ENCODE data around the gene MED23.

Gene MED23

GRCh38 chr6:131645846-131646245 lies 17.8 kb upstream of the MED23 start:
- Histone ChIP-seq H2AFZ (ENCODE audit: low read length) (no peak overlapping the region), H4K20me1 (ENCODE audit: insufficient read depth, low read length) (no peaks in the 10 kb centered on the region), H3K9me2 (ENCODE audit: low read depth, low read length) (no peaks in the 10 kb centered on the region), H3K4me2 (ENCODE audit: low read length) (no peak overlapping the region), H3K9ac (ENCODE audit: low read length) (no peak overlapping the region), H3K9me3 (ENCODE audit: low read length) (no peaks in the 10 kb centered on the region), H3K27ac (ENCODE audit: low read depth, low read length, poor library complexity, severe bottlenecking) (no peak overlapping the region), H3K79me2 (ENCODE audit: insufficient read depth, low read length) (no peaks in the 10 kb centered on the region), H3K4me3 (ENCODE audit: low read depth, low read length, poor library complexity, severe bottlenecking) (no peak overlapping the region), H3K27me3 (ENCODE audit: insufficient read depth, low read length) (no peaks in the 10 kb centered on the region), H3F3A (ENCODE audit: insufficient read depth, low read length) (no peaks in the 10 kb centered on the region), H3K4me1 (ENCODE audit: insufficient read depth, low read length, severe bottlenecking) (no peaks in the 10 kb centered on the region), H3K36me3 (ENCODE audit: insufficient read depth, low read length) (no peaks in the 10 kb centered on the region)
- TF ChIP-seq, protein P1, sequence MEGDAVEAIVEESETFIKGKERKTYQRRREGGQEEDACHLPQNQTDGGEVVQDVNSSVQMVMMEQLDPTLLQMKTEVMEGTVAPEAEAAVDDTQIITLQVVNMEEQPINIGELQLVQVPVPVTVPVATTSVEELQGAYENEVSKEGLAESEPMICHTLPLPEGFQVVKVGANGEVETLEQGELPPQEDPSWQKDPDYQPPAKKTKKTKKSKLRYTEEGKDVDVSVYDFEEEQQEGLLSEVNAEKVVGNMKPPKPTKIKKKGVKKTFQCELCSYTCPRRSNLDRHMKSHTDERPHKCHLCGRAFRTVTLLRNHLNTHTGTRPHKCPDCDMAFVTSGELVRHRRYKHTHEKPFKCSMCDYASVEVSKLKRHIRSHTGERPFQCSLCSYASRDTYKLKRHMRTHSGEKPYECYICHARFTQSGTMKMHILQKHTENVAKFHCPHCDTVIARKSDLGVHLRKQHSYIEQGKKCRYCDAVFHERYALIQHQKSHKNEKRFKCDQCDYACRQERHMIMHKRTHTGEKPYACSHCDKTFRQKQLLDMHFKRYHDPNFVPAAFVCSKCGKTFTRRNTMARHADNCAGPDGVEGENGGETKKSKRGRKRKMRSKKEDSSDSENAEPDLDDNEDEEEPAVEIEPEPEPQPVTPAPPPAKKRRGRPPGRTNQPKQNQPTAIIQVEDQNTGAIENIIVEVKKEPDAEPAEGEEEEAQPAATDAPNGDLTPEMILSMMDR (IDR thresholded peaks at IDR 0.05; ENCODE audit: low read length) = no peak
- TF ChIP-seq EZH2 (IDR thresholded peaks at IDR 0.05; ENCODE audit: borderline replicate concordance, low read length) = no peak

DNA sequence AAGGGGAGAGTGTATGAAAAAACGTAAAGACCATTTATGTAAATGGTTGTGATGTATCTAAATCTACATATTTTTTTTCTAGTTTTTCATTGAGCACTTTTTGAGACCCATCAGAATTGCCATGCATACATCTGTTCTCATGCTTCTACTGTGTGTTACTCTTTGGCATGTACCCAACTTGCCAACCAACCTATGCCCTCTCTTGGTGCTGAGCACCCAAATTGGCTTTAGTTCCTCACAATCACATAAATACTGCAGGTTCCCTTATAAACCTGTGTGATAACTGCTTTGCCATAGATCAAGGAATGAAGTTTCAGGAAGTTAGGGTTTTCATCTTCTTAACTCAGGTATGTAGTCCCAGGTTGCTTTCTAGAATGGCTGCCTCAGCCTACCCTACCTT lies 16.9 kb upstream of the MED23 start:
- Histone ChIP-seq H3K36me3 (ENCODE audit: insufficient read depth, low read length) (no peaks in the 10 kb centered on the region), H3K9me3 (ENCODE audit: low read length) (no peaks in the 10 kb centered on the region), H3K4me1 (ENCODE audit: insufficient read depth, low read length, severe bottlenecking) (no peaks in the 10 kb centered on the region), H3K9me2 (ENCODE audit: low read depth, low read length) (no peaks in the 10 kb centered on the region), H3K9ac (ENCODE audit: low read length) (no peak overlapping the region), H3K4me2 (ENCODE audit: low read length) (no peak overlapping the region), H3K27ac (ENCODE audit: low read depth, low read length, poor library complexity, severe bottlenecking) (no peak overlapping the region), H3K79me2 (ENCODE audit: insufficient read depth, low read length) (no peaks in the 10 kb centered on the region), H4K20me1 (ENCODE audit: insufficient read depth, low read length) (no peaks in the 10 kb centered on the region), H3F3A (ENCODE audit: insufficient read depth, low read length) (no peaks in the 10 kb centered on the region), H3K27me3 (ENCODE audit: insufficient read depth, low read length) (no peaks in the 10 kb centered on the region), H2AFZ (ENCODE audit: low read length) (no peak overlapping the region), H3K4me3 (ENCODE audit: low read depth, low read length, poor library complexity, severe bottlenecking) (no peak overlapping the region)
- no peak for TF ChIP-seq EZH2 (IDR thresholded peaks at IDR 0.05; ENCODE audit: borderline replicate concordance, low read length)
- TF ChIP-seq, protein P1 (IDR thresholded peaks at IDR 0.05; ENCODE audit: low read length) = no peak

- H3K27me3 ChIP-seq (ENCODE audit: insufficient read depth, low read length) = no peaks in the 10 kb centered on the region
- no peaks in the 10 kb centered on the region for H3K9me2 ChIP-seq (ENCODE audit: low read depth, low read length)
- no peak overlapping the region for H3K4me3 ChIP-seq (ENCODE audit: low read depth, low read length, poor library complexity, severe bottlenecking)
- no peaks in the 10 kb centered on the region for H3K4me1 ChIP-seq (ENCODE audit: insufficient read depth, low read length, severe bottlenecking)
- H3K4me2 ChIP-seq (ENCODE audit: low read length) = no peak overlapping the region
- H3K9me3 ChIP-seq (ENCODE audit: low read length) = no peaks in the 10 kb centered on the region
- no peak overlapping the region for H2AFZ ChIP-seq (ENCODE audit: low read length)
- no peak overlapping the region for H3K27ac ChIP-seq (ENCODE audit: low read depth, low read length, poor library complexity, severe bottlenecking)
- no peak overlapping the region for H3K9ac ChIP-seq (ENCODE audit: low read length)
- H3K79me2 ChIP-seq (ENCODE audit: insufficient read depth, low read length) = no peaks in the 10 kb centered on the region
- no peaks in the 10 kb centered on the region for H4K20me1 ChIP-seq (ENCODE audit: insufficient read depth, low read length)
- TF ChIP-seq EZH2 (IDR thresholded peaks at IDR 0.05; ENCODE audit: borderline replicate concordance, low read length) = no peak
- TF ChIP-seq, protein P1 (IDR thresholded peaks at IDR 0.05; ENCODE audit: low read length) = no peak
- no peaks in the 10 kb centered on the region for H3K36me3 ChIP-seq (ENCODE audit: insufficient read depth, low read length)
- H3F3A ChIP-seq (ENCODE audit: insufficient read depth, low read length) = no peaks in the 10 kb centered on the region
Measured at GRCh38 chr6:131643855-131644460, 15.9 kb upstream of the MED23 start.

Data from OCI-LY1 (cell line).